GM19193 (cell line): Measurements from ENCODE around the gene VPS25.

ENCODE experiments used
- POLR2A ChIP-seq: IDR thresholded peaks from 4 replicates; pipeline ENCODE4 v1.6.1; 2011; ENCODE audit not compliant: insufficient read depth, insufficient read length; ENCODE audit errors: extremely low read depth

The VPS25 gene

DNA sequence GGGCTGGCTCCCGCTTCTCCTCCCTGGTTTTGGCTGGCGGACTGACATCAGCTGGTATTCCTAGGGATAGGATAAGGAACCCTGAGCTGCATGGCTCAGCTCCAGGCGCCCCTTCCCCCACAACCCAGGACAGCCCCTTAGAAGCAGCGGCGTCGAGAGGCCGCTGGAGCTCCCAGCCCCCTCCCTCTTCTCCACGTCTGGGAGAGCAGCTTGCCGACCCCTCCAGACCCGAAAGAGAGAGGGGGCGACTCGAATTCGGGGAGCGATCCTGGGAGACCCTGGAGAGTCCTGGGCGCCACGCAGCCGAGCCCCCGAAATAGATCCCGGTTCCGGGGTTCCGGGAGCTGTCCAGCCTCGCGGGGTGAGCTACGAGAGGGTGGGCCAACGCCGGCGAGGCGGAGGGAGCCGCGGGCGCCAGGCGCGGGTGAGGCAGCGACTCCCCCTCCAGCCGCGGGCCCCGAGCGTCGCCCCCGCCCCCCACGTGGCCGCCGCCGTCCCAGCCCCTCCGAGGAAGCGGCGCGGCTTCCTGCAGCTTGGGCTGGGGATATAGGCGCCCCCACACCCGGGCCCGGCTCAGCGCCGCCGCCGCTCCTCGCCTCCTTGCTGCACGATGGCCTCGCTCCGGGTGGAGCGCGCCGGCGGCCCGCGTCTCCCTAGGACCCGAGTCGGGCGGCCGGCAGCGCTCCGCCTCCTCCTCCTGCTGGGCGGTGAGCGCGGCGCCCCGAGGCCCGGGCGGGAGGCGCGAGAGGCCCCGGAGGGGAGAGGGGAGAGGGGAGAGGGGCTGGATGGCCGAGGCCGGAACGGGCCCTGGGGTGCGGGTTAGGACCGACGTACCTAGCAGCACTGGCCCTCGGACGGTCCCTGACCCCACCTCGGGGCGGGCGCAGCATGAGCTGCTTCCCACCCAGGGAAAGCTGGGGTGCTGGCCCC, 12.3 kb upstream of the VPS25 start, which contains the start of gene RAMP2:
Gene RAMP2, plus strand, starts transcription at position 576 of the 930 bp plus-strand sequence. Its CDS starts 35 bp downstream, at position 611.
- TF ChIP-seq POLR2A = no peak

DNA sequence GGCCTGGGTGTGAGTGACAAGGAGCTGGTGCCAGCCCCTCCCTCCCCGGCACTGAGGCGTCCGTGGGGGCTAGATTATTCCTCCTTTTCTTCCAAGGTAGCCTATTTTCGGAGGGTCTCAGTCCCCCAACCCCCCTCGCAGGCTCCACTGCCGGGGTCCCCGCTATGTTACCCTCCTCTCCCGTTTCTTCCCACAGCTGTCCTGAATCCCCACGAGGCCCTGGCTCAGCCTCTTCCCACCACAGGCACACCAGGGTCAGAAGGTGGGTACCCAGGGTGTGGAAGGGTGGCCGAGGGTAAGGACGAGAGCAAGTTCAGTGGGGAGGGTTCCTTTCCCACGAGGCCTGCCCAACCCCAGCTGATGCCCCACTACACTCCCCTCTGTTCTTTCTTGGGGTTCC, 11.6 kb upstream of the VPS25 start:
- no peak for TF ChIP-seq POLR2A

DNA sequence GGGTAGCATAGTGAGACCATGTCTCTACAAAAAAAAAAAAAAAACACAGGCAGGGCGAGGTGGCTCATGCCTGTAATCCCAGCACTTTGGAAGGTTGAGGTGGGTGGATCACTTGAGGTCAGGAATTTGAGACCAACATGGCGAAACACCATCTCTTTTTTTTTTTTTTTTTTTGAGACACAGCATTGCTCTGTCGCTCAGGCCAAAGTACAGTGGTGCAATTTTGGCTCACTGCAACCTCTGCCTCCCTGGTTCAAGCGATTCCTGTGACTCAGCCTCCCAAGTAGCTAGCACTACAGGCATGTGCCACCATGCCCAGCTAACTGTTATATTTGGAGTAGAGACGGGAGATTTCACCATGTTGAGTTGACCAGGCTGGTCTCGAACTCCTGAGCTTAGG, 7.1 kb upstream of the VPS25 start:
- no peak for TF ChIP-seq POLR2A

DNA sequence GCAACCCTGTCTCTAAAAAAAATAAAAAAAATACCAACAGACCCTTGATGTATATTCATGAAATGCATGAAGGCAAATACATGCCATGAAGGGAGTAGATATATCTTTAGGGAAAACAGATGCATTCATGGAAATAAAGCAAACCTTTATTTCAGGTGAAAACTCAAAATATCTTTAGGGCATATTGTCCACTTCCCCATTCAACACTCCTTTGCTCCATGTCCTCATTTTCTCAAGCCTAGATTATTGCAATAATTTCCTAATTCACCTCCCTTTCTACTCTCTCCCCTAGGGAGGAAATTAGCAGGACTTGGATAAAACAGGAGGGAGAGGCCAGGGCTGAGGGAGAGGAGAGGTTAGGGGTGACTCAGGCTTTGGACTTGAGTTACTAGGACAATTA, 5.7 kb upstream of the VPS25 start:
- no peak for TF ChIP-seq POLR2A

DNA sequence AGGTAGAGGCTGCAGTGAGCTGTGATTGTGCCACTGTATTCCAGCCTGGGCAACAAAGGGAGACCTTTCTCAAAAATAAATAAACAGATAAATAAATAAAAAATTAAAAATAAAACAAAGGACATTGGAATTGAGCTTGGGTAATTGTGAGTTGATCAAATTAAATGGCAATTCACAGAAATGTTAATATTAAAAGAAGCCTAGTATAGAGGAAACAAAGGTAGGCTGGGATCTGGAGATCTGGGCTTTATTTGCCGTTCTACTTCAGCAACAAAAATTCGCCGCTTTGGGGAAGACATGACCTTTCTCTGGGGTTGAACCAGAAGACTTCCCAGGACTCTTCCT, 332 bp upstream of the VPS25 start:
- TF ChIP-seq POLR2A = no peak

DNA sequence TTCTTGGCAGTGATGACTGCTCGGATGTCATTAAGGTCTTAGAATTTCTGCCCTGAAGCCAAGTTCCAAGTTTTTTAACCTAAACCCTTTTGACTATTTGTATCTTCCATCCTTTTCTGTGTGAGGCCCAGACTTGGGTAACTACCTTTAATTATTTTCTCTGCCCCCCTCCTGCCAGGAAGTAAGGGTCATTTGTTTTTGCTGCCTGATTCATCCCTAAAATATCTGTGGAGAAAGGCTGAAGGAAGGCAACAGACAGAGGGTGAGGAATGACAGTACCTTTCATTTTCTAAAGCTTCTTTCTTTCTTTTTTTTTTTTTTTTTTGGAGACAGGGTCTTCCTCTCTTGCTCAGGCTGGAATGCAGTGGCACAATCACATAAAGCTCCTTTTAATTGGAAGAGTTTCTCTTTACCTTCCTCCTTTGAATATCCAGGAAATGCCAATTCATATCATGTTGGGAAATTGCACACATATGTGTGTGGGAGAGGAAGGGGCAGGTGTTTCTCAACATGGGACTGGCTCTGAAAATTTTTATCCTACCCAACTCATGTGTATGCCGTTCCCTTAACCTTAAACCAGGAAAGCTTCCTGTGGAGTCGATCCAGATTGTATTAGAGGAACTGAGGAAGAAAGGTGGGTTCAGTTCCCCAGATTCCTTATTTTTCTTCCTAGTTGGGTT, 957 bp downstream of the VPS25 start:
- TF ChIP-seq POLR2A = no peak

DNA sequence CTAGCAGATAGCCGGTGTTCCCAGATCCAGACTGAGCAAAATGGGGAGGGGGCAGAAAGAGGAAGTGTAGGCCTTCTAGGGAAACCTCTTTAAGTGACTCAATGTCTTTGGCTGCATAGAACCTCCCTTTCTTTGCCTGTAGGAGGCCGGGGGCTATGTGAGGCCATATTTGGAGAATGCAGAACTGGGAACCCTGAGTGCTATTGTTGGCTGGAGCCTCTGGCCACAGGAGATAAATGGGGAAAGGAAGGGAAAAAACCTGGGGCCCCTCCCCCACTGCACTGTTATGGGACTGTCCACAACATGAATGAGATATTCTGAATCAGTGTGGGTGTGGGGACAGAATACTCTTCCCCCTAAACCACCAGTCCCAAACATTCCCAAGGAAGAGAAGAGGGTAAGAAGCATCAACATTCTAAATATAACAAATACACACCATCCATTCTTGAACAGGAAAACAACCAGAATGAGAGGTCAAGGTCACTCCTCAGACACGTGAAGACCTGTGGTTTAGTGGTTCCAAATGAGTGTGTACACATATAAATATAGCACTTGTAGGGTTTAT, 2.4 kb downstream of the VPS25 start:
- no peak for TF ChIP-seq POLR2A

DNA sequence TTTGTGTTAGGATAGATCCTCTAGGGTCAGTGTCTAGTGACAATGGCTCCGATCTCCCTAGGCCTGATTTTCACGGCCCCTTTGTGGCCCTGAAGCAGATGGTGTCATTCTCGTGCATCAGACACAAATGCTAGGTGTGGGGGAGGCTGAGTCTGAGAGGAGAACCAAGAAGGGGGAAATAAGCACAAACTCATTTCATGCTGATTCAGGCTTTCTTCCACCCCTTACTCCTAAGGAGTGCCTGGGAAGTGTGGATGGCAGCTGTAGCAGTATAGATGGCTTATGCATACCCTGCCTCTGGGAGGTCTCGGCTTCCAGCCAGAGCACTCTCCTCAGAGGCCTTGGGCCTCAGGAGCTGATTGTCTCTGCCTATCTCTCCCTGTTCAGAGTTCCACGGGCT, 5.3 kb downstream of the VPS25 start:
- TF ChIP-seq POLR2A = no peak

DNA sequence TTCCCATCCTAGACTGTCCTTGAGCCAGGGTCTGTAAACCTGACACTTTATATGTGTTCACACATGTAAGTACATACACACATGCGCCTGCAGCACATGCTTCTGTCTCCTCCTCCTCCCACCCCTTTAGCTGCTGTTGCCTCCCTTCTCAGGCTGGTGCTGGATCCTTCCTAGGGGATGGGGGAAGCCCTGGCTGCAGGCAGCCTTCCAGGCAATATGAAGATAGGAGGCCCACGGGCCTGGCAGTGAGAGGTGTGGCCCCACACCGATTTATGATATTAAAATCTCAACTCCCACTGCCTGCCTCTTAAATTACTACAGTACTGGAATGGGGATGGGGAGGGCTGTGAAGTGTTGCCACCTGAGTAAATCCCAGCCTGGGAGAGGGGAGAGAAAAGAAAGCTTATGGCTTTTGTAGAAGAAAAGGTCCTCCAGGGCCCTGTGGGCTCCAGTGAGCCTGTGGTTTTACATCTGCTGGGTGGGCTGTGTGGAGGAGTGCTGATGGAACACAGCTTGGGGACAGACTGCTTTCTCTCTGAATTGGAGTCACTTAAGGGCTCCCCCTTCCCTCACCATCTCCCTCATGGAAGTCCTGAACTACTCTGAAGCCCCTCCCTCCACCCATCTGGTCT, 6.2 kb downstream of the VPS25 start:
- TF ChIP-seq POLR2A = no peak

DNA sequence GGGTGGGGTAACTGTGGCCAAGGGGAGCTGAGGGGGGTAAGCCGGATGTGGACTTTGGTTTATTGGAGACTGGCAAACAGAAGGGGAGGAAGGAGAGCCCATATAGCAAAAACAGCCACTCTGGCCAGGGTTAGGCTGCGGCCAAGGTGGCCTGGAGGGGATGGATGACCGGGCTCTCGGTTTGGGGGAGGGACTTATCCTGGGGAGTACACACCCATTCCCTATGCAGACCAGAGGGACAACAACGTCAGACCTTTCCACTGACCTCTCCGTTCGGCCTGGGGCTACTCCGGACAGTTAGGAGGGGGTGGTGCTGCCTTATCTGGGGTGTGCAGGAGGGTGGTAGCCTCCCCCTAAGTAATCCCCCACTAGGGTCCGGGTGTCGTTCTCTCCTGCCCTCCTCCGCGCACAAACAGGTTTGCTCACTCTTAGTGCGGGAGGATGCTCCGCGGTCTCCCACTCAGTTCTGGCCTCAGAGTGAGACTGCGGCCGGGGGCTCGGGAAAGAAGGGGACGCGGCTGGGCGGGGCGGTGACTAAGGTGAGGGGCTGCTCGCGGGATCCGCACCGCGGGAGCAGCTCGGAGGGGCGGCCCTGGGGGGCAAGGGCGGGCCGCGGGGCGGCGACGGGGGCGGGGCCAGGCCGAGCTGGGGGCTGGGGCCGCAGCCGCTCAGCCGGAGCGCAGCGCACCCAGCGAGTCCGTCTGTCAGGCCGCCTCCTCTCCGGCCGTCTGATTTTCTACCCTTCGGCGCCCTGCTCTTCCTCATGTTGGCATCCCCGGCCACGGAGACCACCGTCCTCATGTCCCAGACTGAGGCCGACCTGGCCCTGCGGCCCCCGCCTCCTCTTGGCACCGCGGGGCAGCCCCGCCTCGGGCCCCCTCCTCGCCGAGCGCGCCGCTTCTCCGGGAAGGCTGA, 6.9 kb downstream of the VPS25 start, which contains the start of gene WNK4:
Gene WNK4, plus strand, starts transcription at position 675 of the 915 bp plus-strand sequence. Its CDS starts 89 bp downstream, at position 764.
- no peak for TF ChIP-seq POLR2A

DNA sequence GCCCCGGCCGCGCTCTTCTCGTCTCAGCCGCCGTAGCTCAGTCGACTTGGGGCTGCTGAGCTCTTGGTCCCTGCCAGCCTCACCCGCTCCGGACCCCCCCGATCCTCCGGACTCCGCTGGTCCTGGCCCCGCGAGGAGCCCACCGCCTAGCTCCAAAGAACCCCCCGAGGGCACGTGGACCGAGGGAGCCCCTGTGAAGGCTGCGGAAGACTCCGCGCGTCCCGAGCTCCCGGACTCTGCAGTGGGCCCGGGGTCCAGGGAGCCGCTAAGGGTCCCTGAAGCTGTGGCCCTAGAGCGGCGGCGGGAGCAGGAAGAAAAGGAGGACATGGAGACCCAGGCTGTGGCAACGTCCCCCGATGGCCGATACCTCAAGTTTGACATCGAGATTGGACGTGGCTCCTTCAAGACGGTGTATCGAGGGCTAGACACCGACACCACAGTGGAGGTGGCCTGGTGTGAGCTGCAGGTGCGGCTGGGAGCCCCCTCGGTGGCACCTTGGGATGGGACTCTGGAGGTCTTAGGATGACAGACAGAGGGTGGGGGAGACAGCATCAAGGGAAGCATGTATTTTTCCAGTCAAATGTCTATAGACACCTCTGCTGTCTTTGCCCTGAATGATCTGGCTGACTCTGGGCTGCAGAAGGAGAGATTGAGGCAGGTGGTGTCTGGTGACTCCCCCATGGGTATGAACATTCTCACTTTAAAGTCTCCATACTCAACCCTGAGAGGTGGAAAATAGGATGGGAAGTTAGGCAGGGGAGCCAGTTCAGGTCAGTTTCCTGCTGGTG, 7.8 kb downstream of the VPS25 start:
- TF ChIP-seq POLR2A = no peak

DNA sequence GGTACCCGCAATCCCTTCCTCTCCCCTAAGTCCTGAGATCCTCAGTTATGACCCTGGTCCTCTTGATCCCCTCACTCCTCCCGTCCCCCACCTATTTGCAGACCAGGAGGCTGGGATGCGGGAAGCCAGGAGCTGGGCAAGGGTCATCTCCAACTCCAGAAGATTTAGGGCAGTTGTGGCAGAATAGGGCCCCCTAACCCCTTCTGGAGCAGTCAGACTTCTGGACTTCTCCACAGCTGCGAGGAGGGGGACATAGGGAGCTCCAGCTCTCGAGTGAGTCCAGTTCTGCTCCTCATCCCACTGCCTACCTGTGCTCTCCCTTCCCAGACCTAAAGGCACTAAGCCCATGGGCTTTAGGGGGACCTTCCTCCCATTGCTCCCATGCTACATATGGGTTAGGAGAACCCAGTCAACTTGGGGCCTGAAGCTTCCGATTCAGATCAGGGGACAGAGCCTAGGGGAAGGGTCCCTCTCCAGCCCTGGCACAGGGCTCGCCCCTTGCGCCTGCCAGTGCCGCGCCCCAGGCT, 8.5 kb downstream of the VPS25 start:
- TF ChIP-seq POLR2A = no peak
